Measurements from ENCODE around the gene TMEM92. TPM values are rescaled to one million over a fixed set of nuclear protein-coding genes. Genes with fewer than 3 reads are reported as not detected.
"Not testable (repeated sequence)": the region's sequence is repeated elsewhere in the genome, so short reads cannot be mapped to it uniquely, and the experiment has no call there.

TMEM92 gene
- polyA plus RNA-seq, 1 donor (not counting 4 experiments of a cell fraction or from before 2014, with no cell fraction given), result 0.88 TPM

DNA sequence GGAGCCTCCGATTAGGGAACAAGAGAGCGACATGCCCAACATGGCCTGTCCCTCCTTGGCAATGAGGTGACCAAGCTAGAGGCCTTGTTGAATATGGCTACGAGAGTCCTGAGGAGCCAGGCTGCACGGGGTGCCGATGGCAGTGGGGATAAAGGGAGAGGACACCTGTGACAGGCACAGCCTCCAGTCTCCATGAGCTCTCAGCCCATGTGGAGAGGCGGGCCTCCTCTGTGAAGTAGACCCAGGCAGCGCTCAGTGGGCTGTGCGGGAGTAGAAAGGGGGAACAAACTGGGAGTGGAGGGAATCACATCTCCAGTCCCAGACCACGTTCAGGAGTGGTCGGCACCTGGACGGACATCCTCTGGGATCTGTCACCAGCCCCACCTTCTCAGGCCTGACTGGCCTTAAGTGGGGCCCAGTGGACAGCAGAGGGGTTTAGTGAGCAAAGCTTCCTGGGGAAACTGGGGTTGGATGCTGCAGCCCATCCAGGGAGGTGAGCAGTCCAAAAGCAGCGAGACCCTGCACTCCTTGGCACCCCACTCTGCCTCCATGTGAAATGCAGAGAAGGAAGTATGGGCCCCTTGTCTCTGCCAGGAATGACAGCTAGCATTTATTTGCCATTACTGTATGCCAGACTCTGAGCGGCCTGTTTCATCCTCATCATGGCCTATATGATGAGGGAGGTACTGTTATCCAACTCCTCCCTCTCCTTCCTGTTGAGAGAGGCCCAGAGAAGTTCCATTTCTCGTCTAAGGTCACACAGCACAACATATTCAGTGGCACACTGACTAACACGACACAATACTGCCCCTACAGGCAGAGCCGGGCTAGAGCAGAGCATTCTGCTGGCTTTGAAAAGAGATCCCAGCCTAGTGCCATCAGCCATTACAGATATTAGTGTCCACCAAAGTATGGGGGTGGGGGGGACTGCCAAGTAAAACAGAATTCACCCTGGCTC lies 4.5 kb upstream of the TMEM92 start:
- no peak overlapping the region for H3K4me3 ChIP-seq (ENCODE audit: control insufficient read depth in 2 of 3, extremely low read depth in 1 of 3, insufficient read depth in 2 of 3, low read depth in 1 of 3, low read length in 3 of 3)
- DNase-seq (ENCODE audit: low read depth, low spot score) (peak; percentile 15), FAIRE-seq (peak; percentile 93)
- H3K79me2 ChIP-seq (ENCODE audit: control insufficient read depth, insufficient read depth, low read length), result no peaks in the 10 kb centered on the region
- H3K9me3 ChIP-seq (ENCODE audit: control insufficient read depth, low read depth, low read length), result no peaks in the 10 kb centered on the region
- H2AFZ ChIP-seq (ENCODE audit: control insufficient read depth, low read length), result no peak overlapping the region
- no peaks in the 10 kb centered on the region for H4K20me1 ChIP-seq (ENCODE audit: control insufficient read depth, extremely low read depth, insufficient read depth, low read length)
- dilution Hi-C loops (cut with MboI; ENCODE audit: extremely low pct_ligation_motif_present, low sequenced_read_pairs), result no loop called here
- no peak overlapping the region for H3K4me2 ChIP-seq (ENCODE audit: control insufficient read depth, extremely low read depth, insufficient read depth, low read depth, low read length)
- no peaks in the 10 kb centered on the region for H3K36me3 ChIP-seq (ENCODE audit: control insufficient read depth in 2 of 2, extremely low read depth in 1 of 2, insufficient read depth in 2 of 2, low read length in 2 of 2)
- peaks cover 10% of the 10 kb centered on the region for H3K4me1 ChIP-seq (ENCODE audit: control insufficient read depth, extremely low read depth, insufficient read depth, low read length)
- no peak overlapping the region for H3K27ac ChIP-seq (ENCODE audit: control insufficient read depth, insufficient read depth, low read length)
- no peaks in the 10 kb centered on the region for H3K9me1 ChIP-seq (ENCODE audit: control insufficient read depth, extremely low read depth, insufficient read depth, low read length)
- H3K9ac ChIP-seq (ENCODE audit: control insufficient read depth, extremely low read depth, insufficient read depth, low read length), result no peak overlapping the region
- TF ChIP-seq, protein P1, sequence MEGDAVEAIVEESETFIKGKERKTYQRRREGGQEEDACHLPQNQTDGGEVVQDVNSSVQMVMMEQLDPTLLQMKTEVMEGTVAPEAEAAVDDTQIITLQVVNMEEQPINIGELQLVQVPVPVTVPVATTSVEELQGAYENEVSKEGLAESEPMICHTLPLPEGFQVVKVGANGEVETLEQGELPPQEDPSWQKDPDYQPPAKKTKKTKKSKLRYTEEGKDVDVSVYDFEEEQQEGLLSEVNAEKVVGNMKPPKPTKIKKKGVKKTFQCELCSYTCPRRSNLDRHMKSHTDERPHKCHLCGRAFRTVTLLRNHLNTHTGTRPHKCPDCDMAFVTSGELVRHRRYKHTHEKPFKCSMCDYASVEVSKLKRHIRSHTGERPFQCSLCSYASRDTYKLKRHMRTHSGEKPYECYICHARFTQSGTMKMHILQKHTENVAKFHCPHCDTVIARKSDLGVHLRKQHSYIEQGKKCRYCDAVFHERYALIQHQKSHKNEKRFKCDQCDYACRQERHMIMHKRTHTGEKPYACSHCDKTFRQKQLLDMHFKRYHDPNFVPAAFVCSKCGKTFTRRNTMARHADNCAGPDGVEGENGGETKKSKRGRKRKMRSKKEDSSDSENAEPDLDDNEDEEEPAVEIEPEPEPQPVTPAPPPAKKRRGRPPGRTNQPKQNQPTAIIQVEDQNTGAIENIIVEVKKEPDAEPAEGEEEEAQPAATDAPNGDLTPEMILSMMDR (optimal IDR thresholded peaks at IDR 0.05 in 1 of 3, IDR thresholded peaks at IDR 0.05 in 1 of 3, conservative IDR thresholded peaks at IDR 0.05 in 1 of 3; ENCODE audit: extremely low read depth in 1 of 3, insufficient read depth in 2 of 3, low read length in 3 of 3), result peak; percentile 80 to 93 (median 91)
- TF ChIP-seq EZH2 (IDR thresholded peaks at IDR 0.05; ENCODE audit: low read length), result no peak
- no peaks in the 10 kb centered on the region for H3K27me3 ChIP-seq (ENCODE audit: control insufficient read depth, extremely low read depth, insufficient read depth, low read length)

DNA sequence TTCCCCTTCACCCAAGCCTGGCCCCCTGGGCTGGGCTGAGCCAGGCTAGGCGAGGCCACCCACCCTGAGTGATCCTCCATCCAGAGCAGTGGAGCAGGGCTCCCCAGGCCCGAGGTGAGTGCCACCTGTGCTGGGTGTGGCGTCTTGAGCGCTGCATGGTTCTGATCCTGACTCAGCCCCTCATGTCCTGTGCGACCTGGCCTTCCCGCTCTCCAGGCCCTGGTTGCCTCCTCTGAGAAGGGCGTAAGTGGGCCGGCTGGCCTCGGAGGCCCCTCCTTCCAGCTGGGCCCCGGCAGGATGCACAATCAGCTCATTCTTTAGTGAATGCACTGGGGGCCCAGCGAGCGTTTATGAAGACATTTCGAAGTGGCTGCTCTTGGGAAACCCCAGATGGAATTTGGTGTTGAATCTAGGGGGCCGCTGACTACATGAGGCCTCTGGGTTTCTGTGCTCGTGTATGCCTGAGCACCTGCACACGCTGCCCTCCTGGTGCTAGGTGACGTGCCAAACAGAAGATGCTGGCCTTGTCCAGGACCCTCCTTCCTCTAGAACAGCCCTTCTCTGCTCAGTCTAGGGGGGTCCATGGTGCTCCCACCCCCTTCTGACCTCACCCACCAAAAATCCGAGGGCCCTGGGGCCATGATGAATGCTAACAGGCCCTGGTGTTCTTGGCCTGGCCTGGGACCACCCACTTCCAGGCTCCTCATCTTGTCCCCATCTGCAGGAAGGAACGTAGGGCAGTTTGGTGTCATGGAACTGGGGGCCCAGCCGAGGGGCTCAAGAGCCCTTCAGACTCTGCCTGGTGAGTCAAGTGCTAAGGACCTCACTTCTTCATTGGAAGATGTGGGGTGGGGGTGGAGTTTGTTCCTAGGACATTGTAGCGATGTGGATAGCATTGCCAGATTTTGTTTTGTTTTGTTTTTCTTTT lies 3.6 kb upstream of the TMEM92 start:
- Histone ChIP-seq H3K4me1 (ENCODE audit: control insufficient read depth, extremely low read depth, insufficient read depth, low read length) (peaks cover 10% of the 10 kb centered on the region), H3K9ac (ENCODE audit: control insufficient read depth, extremely low read depth, insufficient read depth, low read length) (no peak overlapping the region), H3K4me3 (ENCODE audit: control insufficient read depth in 2 of 3, extremely low read depth in 1 of 3, insufficient read depth in 2 of 3, low read depth in 1 of 3, low read length in 3 of 3) (no peak overlapping the region), H3K79me2 (ENCODE audit: control insufficient read depth, insufficient read depth, low read length) (no peaks in the 10 kb centered on the region), H2AFZ (ENCODE audit: control insufficient read depth, low read length) (no peak overlapping the region), H3K4me2 (ENCODE audit: control insufficient read depth, extremely low read depth, insufficient read depth, low read depth, low read length) (no peak overlapping the region), H3K9me3 (ENCODE audit: control insufficient read depth, low read depth, low read length) (no peaks in the 10 kb centered on the region), H3K27ac (ENCODE audit: control insufficient read depth, insufficient read depth, low read length) (no peak overlapping the region), H3K36me3 (ENCODE audit: control insufficient read depth in 2 of 2, extremely low read depth in 1 of 2, insufficient read depth in 2 of 2, low read length in 2 of 2) (no peaks in the 10 kb centered on the region), H3K27me3 (ENCODE audit: control insufficient read depth, extremely low read depth, insufficient read depth, low read length) (no peaks in the 10 kb centered on the region), H3K9me1 (ENCODE audit: control insufficient read depth, extremely low read depth, insufficient read depth, low read length) (no peaks in the 10 kb centered on the region), H4K20me1 (ENCODE audit: control insufficient read depth, extremely low read depth, insufficient read depth, low read length) (no peaks in the 10 kb centered on the region)
- FAIRE-seq, result no peak
- dilution Hi-C loops (cut with MboI; ENCODE audit: extremely low pct_ligation_motif_present, low sequenced_read_pairs), result no loop called here
- no peak for DNase-seq (ENCODE audit: low read depth, low spot score)
- TF ChIP-seq, protein P1 (optimal IDR thresholded peaks at IDR 0.05 in 1 of 3, IDR thresholded peaks at IDR 0.05 in 1 of 3, conservative IDR thresholded peaks at IDR 0.05 in 1 of 3; ENCODE audit: extremely low read depth in 1 of 3, insufficient read depth in 2 of 3, low read length in 3 of 3), result no peak

DNA sequence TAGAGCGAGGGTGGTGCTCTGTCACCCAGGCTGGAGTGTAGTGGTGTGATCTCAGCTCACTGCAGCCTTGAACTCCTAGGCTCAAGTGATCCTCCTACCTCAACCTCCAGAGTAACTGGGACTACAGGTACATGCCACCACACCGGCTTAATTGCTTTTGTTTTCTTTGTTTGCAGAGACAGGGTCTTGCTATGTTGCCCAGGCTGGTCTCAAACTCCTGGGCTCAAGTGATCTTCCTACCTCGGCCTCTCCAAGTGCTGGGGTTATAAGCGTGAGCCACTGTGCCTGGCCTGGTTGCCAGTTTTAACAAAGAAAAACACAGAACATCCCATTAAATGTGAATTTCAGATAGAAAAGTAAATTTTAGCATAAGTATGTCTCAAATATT lies 2.9 kb upstream of the TMEM92 start:
- FAIRE-seq, result not testable (repeated sequence)
- peaks cover 10% of the 10 kb centered on the region for H3K4me1 ChIP-seq (ENCODE audit: control insufficient read depth, extremely low read depth, insufficient read depth, low read length)

More for the DNA sequence above, 2.9 kb upstream of the TMEM92 start:
- H3K9me1 ChIP-seq (ENCODE audit: control insufficient read depth, extremely low read depth, insufficient read depth, low read length); H3K27me3 ChIP-seq (ENCODE audit: control insufficient read depth, extremely low read depth, insufficient read depth, low read length); H3K4me2 ChIP-seq (ENCODE audit: control insufficient read depth, extremely low read depth, insufficient read depth, low read depth, low read length); H3K9me3 ChIP-seq (ENCODE audit: control insufficient read depth, low read depth, low read length); H3K36me3 ChIP-seq (ENCODE audit: control insufficient read depth in 2 of 2, extremely low read depth in 1 of 2, insufficient read depth in 2 of 2, low read length in 2 of 2); H3K4me3 ChIP-seq (ENCODE audit: control insufficient read depth in 2 of 3, extremely low read depth in 1 of 3, insufficient read depth in 2 of 3, low read depth in 1 of 3, low read length in 3 of 3); H4K20me1 ChIP-seq (ENCODE audit: control insufficient read depth, extremely low read depth, insufficient read depth, low read length); H3K9ac ChIP-seq (ENCODE audit: control insufficient read depth, extremely low read depth, insufficient read depth, low read length); H3K79me2 ChIP-seq (ENCODE audit: control insufficient read depth, insufficient read depth, low read length); DNase-seq (ENCODE audit: low read depth, low spot score); H2AFZ ChIP-seq (ENCODE audit: control insufficient read depth, low read length); H3K27ac ChIP-seq (ENCODE audit: control insufficient read depth, insufficient read depth, low read length); dilution Hi-C loops (cut with MboI; ENCODE audit: extremely low pct_ligation_motif_present, low sequenced_read_pairs): not testable (repeated sequence)

Measured in keratinocyte (primary cell).